Loucy (cell line): ENCODE measurements around the gene ZNF524.

Experiments
- H2AFZ ChIP-seq: fragments of 200-600 bp; sonication (generic); 2 replicates; pipeline ENCODE4 v1.6.0; 2016; ENCODE audit warnings: antibody characterized with exemption, mild to moderate bottlenecking, low read length, moderate library complexity
- H3F3A ChIP-seq: fragments of 200-600 bp; 2 replicates; pipeline ENCODE4 v1.6.0; 2016; ENCODE audit warnings: antibody characterized with exemption, low read depth, mild to moderate bottlenecking
- H3K27me3 ChIP-seq: fragments of 200-600 bp; sonication (generic); 2 replicates; pipeline ENCODE4 v1.6.1; 2014; ENCODE audit warnings: low read length, mild to moderate bottlenecking; ENCODE audit not compliant: insufficient read depth, poor library complexity, severe bottlenecking
- H3K36me3 ChIP-seq: fragments of 200-600 bp; sonication (generic); 2 replicates; pipeline ENCODE4 v1.6.1; 2016; ENCODE audit warnings: low read length; ENCODE audit not compliant: insufficient read depth
- H3K4me1 ChIP-seq: fragments of 200-600 bp; sonication (generic); 2 replicates; pipeline ENCODE4 v1.5.1; 2014; ENCODE audit warnings: low read length, mild to moderate bottlenecking; ENCODE audit not compliant: insufficient read depth, poor library complexity, severe bottlenecking
- H3K4me2 ChIP-seq: fragments of 200-600 bp; sonication (generic); 2 replicates; pipeline ENCODE4 v1.6.0; 2014; ENCODE audit warnings: antibody characterized with exemption, low read length, low read depth, mild to moderate bottlenecking; ENCODE audit not compliant: poor library complexity, severe bottlenecking
- H3K4me3 ChIP-seq: fragments of 200-600 bp; sonication (generic); 2 replicates; pipeline ENCODE4 v1.5.1; 2014; ENCODE audit warnings: low read length, mild to moderate bottlenecking, mixed read lengths; ENCODE audit not compliant: poor library complexity, severe bottlenecking
- H3K79me2 ChIP-seq: fragments of 200-600 bp; sonication (generic); 2 replicates; pipeline ENCODE4 v1.6.1; 2014; ENCODE audit warnings: low read length; ENCODE audit not compliant: insufficient read depth
- H3K9ac ChIP-seq: fragments of 200-600 bp; sonication (generic); 2 replicates; pipeline ENCODE4 v1.6.0; 2014; ENCODE audit warnings: mild to moderate bottlenecking, low read depth, low read length, moderate library complexity; ENCODE audit not compliant: poor library complexity, severe bottlenecking
- H3K9me2 ChIP-seq: fragments of 200-600 bp; sonication (generic); replicated peaks from 2 replicates; pipeline ENCODE4 v1.6.1; 2016; ENCODE audit warnings: low read depth, low read length, mixed read lengths
- H3K9me3 ChIP-seq: fragments of 200-600 bp; sonication (generic); 2 replicates; pipeline ENCODE4 v1.6.1; 2014; ENCODE audit warnings: mild to moderate bottlenecking, antibody characterized with exemption, low read length, low read depth; ENCODE audit not compliant: insufficient read depth
- H4K20me1 ChIP-seq: fragments of 200-600 bp; sonication (generic); 2 replicates; pipeline ENCODE4 v1.6.0; 2014; ENCODE audit warnings: antibody characterized with exemption, low read length, mild to moderate bottlenecking; ENCODE audit not compliant: insufficient read depth, poor library complexity, severe bottlenecking
- EZH2phosphoT487 ChIP-seq: fragments of 200-600 bp; IDR thresholded peaks from 2 replicates; pipeline ENCODE4 v1.6.1; 2018; ENCODE audit warnings: antibody characterized with exemption, mild to moderate bottlenecking, moderate library complexity, borderline replicate concordance
- TF ChIP-seq, protein P1 (sequence below): fragments of 200-600 bp; sonication (generic); conservative IDR thresholded peaks from 2 replicates; pipeline ENCODE4 v1.5.1; 2014; ENCODE audit warnings: mild to moderate bottlenecking, antibody characterized with exemption, low read length

ZNF524 gene

DNA sequence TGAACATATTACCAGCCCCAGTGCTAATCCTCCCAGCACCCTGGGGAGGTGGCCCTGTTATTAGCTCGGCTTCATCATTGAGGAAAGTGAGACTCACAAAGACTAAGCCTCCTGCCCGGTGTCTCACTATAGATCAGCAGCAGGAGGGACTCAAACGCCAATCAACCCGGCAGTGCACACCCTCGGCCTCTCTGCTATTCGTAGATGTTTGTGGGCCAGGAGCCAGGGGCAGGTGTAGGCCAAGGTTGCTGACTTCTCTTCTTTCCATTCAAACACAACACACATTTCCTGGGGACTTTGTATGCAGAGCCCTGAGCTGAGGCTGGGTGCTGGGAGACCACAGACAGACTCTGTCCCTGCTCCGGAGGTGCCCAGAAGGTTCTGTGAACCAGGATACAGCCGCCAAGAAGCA, 45.3 kb upstream of the ZNF524 start:
- Histone ChIP-seq H3K9me3 (no peaks in the 10 kb centered on the region), H4K20me1 (no peaks in the 10 kb centered on the region), H3K79me2 (no peaks in the 10 kb centered on the region), H3K4me2 (no peak overlapping the region), H3K4me1 (no peaks in the 10 kb centered on the region), H3K4me3 (no peak overlapping the region), H3K9ac (no peak overlapping the region), H3K27me3 (no peaks in the 10 kb centered on the region), H3K9me2 (no peaks in the 10 kb centered on the region), H2AFZ (no peak overlapping the region), H3K36me3 (no peaks in the 10 kb centered on the region), H3F3A (no peaks in the 10 kb centered on the region)
- TF ChIP-seq EZH2phosphoT487, result no peak
- TF ChIP-seq, protein P1, sequence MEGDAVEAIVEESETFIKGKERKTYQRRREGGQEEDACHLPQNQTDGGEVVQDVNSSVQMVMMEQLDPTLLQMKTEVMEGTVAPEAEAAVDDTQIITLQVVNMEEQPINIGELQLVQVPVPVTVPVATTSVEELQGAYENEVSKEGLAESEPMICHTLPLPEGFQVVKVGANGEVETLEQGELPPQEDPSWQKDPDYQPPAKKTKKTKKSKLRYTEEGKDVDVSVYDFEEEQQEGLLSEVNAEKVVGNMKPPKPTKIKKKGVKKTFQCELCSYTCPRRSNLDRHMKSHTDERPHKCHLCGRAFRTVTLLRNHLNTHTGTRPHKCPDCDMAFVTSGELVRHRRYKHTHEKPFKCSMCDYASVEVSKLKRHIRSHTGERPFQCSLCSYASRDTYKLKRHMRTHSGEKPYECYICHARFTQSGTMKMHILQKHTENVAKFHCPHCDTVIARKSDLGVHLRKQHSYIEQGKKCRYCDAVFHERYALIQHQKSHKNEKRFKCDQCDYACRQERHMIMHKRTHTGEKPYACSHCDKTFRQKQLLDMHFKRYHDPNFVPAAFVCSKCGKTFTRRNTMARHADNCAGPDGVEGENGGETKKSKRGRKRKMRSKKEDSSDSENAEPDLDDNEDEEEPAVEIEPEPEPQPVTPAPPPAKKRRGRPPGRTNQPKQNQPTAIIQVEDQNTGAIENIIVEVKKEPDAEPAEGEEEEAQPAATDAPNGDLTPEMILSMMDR, result no peak

DNA sequence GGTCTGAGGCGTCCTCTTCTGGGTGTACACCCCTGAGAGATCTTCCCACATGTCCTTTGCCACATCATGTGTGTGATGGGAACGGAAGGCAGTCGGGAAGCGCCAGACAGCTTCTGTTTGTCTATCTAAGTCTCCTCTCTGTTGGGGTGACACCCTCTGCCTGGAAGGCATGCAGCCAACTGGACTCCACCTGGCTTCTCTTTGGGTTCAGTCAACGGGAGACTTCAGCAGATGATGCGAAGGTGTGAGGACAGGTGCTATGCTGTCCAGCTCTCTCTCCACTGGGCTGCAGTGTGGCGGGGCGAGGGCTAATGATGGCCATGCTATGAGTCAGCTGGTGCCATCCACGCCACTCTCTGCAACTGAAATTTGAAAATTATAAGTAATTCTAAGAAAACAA, 40.4 kb upstream of the ZNF524 start:
- H3K36me3 ChIP-seq, result no peaks in the 10 kb centered on the region
- TF ChIP-seq, protein P1, result no peak
- no peak for TF ChIP-seq EZH2phosphoT487
- H3K27me3 ChIP-seq, result no peaks in the 10 kb centered on the region
- no peaks in the 10 kb centered on the region for H3K4me1 ChIP-seq
- H3K4me3 ChIP-seq, result no peak overlapping the region
- no peaks in the 10 kb centered on the region for H3F3A ChIP-seq
- H3K4me2 ChIP-seq, result no peak overlapping the region
- no peaks in the 10 kb centered on the region for H3K79me2 ChIP-seq
- H3K9me3 ChIP-seq, result no peaks in the 10 kb centered on the region
- H2AFZ ChIP-seq, result no peak overlapping the region
- H4K20me1 ChIP-seq, result no peaks in the 10 kb centered on the region
- no peak overlapping the region for H3K9ac ChIP-seq
- H3K9me2 ChIP-seq, result no peaks in the 10 kb centered on the region

DNA sequence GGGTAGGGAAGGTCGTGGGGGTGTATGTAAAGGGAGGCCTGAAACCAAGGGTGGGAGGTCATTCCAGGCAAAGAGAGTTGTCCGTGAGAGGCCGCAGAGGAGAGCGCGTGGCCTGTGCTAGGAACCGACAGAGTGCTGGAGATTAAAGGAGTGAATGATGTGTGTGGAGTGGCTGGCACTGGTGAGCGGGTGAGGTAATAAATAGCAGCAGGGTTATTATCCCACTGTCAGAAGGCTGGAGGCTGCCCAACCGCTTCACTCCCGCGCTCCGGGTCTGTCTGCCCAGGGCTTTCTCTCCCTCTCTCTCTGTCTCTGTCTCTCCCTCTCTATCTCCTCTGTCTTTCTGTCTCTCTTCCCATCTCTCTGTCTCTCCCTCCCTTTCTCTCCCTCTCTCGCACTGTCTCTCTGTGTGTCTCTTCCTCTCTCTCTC, 36.8 kb upstream of the ZNF524 start:
- Histone ChIP-seq H3K4me2 (no peak overlapping the region), H4K20me1 (no peaks in the 10 kb centered on the region), H3K9me2 (no peaks in the 10 kb centered on the region), H2AFZ (no peak overlapping the region), H3K79me2 (no peaks in the 10 kb centered on the region), H3F3A (no peaks in the 10 kb centered on the region), H3K36me3 (no peaks in the 10 kb centered on the region), H3K4me3 (no peak overlapping the region), H3K27me3 (no peaks in the 10 kb centered on the region), H3K9ac (no peak overlapping the region), H3K4me1 (no peaks in the 10 kb centered on the region), H3K9me3 (no peaks in the 10 kb centered on the region)
- TF ChIP-seq, protein P1, result no peak
- no peak for TF ChIP-seq EZH2phosphoT487
